PC-9 (cell line): ENCODE results near the gene ACSS2.

Experiments used
- CTCF ChIP-seq: fragments of 200-600 bp; sonication (generic); conservative IDR thresholded peaks from 2 replicates; pipeline ENCODE4 v1.6.1; 2017; ENCODE audit warnings: mixed run types, antibody characterized with exemption, mild to moderate bottlenecking, moderate library complexity
- EZH2 ChIP-seq: fragments of 200-600 bp; sonication (generic); IDR thresholded peaks from 2 replicates; pipeline ENCODE4 v1.8.0; 2017; ENCODE audit warnings: antibody characterized with exemption, low read depth

GRCh38 chr20:34965051-34965450, 88.6 kb downstream of the ACSS2 start:
- no peak for TF ChIP-seq EZH2
- TF ChIP-seq CTCF: no peak
